GM13977 (cell line): ENCODE results near the gene PKIB.

Experiments used
- DNase-seq: peaks from one replicate; pipeline ENCODE4 v3.0.0; 2012; ENCODE audit warnings: low spot score
- CTCF ChIP-seq: IDR thresholded peaks from 2 replicates; pipeline ENCODE4 v1.5.1; 2012; ENCODE audit warnings: mild to moderate bottlenecking, control low read depth; ENCODE audit not compliant: insufficient read depth; ENCODE audit errors: extremely low read depth, missing control alignments
- in situ Hi-C: fragments of 300-500 bp; cut with MboI; formaldehyde crosslinking; loops from one replicate; pipeline ENCODE4 v1.12.0; 2022; ENCODE audit warnings: low sequenced_read_pairs, low pct_unique_long_range_greater_than_20kb, mixed read lengths, inconsistent platforms; ENCODE audit not compliant: unreplicated experiment

The PKIB gene

GRCh38 chr6:122709922-122710512 is 99.8 kb downstream of the PKIB start:
- DNase-seq = peak; percentile 6
- in situ Hi-C loops = no loop called here
- no peak for TF ChIP-seq CTCF

- in situ Hi-C loops = no loop called here
- no peak for DNase-seq
- no peak for TF ChIP-seq CTCF
Observed at GRCh38 chr6:122710908-122711635, 100.9 kb downstream of the PKIB start.

GRCh38 chr6:122712093-122712447 is 101.9 kb downstream of the PKIB start:
- TF ChIP-seq CTCF = no peak
- in situ Hi-C loops = no loop called here
- no peak for DNase-seq

- in situ Hi-C loops = no loop called here
- no peak for DNase-seq
- TF ChIP-seq CTCF = no peak
Observed at GRCh38 chr6:122712448-122713137, 102.4 kb downstream of the PKIB start.

GRCh38 chr6:122713138-122713537 is 102.9 kb downstream of the PKIB start:
- in situ Hi-C loops = no loop called here
- no peak for DNase-seq
- no peak for TF ChIP-seq CTCF

- in situ Hi-C loops = no loop called here
- no peak for DNase-seq
- TF ChIP-seq CTCF = no peak
Observed at GRCh38 chr6:122714059-122714458, 103.9 kb downstream of the PKIB start.
